Spinal cord (tissue), 10 donors: ENCODE data around the gene RNU1-4. TPM values are rescaled to one million over a fixed set of nuclear protein-coding genes. Genes with fewer than 3 reads are reported as not detected.
"Not testable (repeated sequence)": the region's sequence is repeated elsewhere in the genome, so short reads cannot be mapped to it uniquely, and the experiment has no call there.

Experiments used
- DNase-seq, 6 donors: peaks; one replicate each; pipeline versions ENCODE4 v3.0.0 to v3.0.0-alpha.2; 2013 to 2015; ENCODE audit warnings: low spot score in 6 of 6, low read depth in 4 of 6
- H3K27ac ChIP-seq: one replicate; pipeline ENCODE4 v1.5.1; 2013; ENCODE audit warnings: low read depth, low read length, control low read depth
- H3K27me3 ChIP-seq: one replicate; pipeline ENCODE4 v1.6.1; 2013; ENCODE audit warnings: low read length; ENCODE audit not compliant: control insufficient read depth, insufficient read depth
- H3K36me3 ChIP-seq: one replicate; pipeline ENCODE4 v1.6.1; 2013; ENCODE audit warnings: low read length; ENCODE audit not compliant: control insufficient read depth, insufficient read depth
- H3K4me1 ChIP-seq: one replicate; pipeline ENCODE4 v1.6.1; 2013; ENCODE audit warnings: low read length; ENCODE audit not compliant: control insufficient read depth, insufficient read depth
- H3K4me3 ChIP-seq: one replicate; pipeline ENCODE4 v1.5.1; 2013; ENCODE audit warnings: low read depth, low read length, control low read depth
- H3K9me3 ChIP-seq: one replicate; pipeline ENCODE4 v1.6.1; 2013; ENCODE audit warnings: low read length; ENCODE audit not compliant: control insufficient read depth, insufficient read depth
- WGBS: methylation state at CpG from one replicate; pipeline ENCODE4 v1.1.5; 2013; ENCODE audit warnings: missing lambda C conversion rate; ENCODE audit not compliant: insufficient coverage; 5-methylcytosine and 5-hydroxymethylcytosine counted together
- long read RNA-seq, 4 donors: transcript quantifications; one replicate each; lab custom pipeline, GENCODE V29; 2026
- polyA plus RNA-seq, 2 donors: library from polyadenylated mRNA; unstranded; fragments of 120-200 nt; gene quantifications; one replicate each; pipeline ENCODE4 v1.2.1, GENCODE V29; 2013; ENCODE audit not compliant: insufficient read length in 2 of 2
- total RNA-seq, 2 donors: library from RNA; depleted of rRNA in 1 of 2; stranded (reverse); fragments of 120-200 nt in 1 of 2; fragments of >200 nt in 1 of 2; gene quantifications; one replicate each; pipeline versions ENCODE4 v1.2.3 to v1.2.4, GENCODE V29; 2013 to 2014
- donor health status: healthy.

Gene RNU1-4
- total RNA-seq (over 10,000 TPM in 1 of 2 donors, 1,000 to 10,000 TPM in 1; 4,182 to 29,651 TPM), polyA plus RNA-seq (1 to 10 TPM in 1 of 2 donors, not detected in 1; 1.2 TPM)
- long read RNA-seq, donor 1: 0 reads
- long read RNA-seq, donor 2, partial matches to known transcripts: 0 of 1 reads
- long read RNA-seq, donor 2, other reads (novel, unspliced or antisense): 0 of 1 reads
- long read RNA-seq, donor 3: 0 reads
- long read RNA-seq, donor 4, partial matches to known transcripts: 0 of 1 reads
- long read RNA-seq, donor 4, other reads (novel, unspliced or antisense): 0 of 1 reads

DNA sequence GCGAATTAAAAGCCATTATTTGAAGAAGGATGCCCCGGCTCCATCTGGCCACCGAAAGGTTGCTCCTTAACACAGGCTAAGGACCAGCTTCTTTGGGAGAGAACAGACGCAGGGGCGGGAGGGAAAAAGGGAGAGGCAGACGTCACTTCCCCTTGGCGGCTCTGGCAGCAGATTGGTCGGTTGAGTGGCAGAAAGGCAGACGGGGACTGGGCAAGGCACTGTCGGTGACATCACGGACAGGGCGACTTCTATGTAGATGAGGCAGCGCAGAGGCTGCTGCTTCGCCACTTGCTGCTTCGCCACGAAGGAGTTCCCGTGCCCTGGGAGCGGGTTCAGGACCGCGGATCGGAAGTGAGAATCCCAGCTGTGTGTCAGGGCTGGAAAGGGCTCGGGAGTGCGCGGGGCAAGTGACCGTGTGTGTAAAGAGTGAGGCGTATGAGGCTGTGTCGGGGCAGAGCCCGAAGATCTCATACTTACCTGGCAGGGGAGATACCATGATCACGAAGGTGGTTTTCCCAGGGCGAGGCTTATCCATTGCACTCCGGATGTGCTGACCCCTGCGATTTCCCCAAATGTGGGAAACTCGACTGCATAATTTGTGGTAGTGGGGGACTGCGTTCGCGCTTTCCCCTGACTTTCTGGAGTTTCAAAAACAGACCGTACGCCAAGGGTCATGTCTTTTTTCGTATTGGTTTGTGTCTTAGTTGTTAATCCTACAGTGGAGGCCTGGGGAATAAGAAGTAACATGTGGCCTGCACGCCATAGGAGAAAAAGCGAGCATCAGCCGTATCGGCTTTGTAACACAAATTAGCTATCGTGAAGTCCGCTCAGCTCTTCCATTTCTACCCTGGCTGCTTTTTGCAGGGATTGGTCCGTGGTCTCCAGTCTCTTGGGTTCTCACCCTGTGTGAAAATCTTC, at the start of gene RNU1-4:
TSS of gene RNU1-4 (plus strand) at position 470 of the 918 bp plus-strand sequence.
- H3K36me3 ChIP-seq, H3K27me3 ChIP-seq, H3K27ac ChIP-seq, H3K4me3 ChIP-seq, DNase-seq, H3K9me3 ChIP-seq, H3K4me1 ChIP-seq: not testable (repeated sequence)
- no CpG with 5 or more reads among the region's 46 CpGs for WGBS

DNA sequence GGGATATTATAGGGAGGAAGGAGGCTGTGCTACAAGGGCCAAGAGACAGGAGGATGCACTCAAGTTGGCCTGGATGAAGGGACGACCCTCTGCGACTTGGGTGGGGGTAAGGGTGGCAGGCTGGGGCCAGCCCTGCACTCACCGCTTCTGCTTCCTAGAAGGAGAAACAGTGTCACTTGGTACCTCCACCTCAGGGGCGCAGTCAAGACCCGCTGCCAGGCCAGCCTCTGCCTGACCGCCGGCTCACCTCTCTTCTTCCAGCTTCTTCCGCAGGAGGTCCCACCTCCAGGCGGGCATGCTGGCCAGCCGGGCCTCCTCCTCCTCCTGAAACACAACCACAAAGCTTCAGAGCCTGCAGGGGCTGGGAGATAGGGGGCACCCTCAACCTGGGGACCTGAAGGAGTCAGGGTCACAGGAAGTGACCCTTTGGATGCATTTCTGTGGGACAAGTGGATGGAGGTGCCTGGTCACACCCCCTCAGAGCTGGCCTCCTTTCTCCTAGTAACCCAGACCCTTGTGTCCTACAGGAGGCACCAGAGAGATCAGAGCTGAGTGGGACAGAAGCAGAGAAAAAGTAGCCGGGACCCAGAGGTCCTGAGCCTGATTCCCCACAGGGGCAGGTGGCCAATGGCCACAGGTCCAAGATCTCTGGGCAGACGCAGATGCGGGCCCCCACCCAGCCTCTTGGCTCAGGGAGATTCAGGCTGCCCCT, 49.2 kb upstream of the RNU1-4 start:
- H3K4me3 ChIP-seq, H3K27me3 ChIP-seq, DNase-seq, H3K36me3 ChIP-seq, H3K27ac ChIP-seq, H3K9me3 ChIP-seq, H3K4me1 ChIP-seq: not testable (repeated sequence)
- WGBS: no CpG with 5 or more reads among the region's 13 CpGs

DNA sequence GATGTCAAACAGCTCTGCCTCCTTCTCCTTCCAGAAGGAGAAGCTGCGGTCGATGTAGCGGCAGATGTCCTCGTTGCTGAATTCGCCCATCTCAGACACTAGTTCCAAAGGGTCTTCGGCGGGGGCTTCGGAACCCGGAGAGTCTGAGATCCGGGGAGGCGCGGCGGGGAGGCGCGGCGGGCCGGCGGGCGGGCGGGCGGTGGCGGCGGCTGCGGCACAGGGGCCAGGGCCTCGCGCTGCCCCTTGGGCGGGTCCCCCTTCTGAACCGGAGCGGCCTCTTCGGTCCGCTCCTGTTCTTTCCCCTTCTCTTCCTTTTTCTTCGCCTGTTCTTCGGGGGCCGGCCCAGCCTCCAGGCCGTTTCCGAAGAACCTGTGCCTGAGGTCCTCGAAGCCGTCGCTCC, 48.0 kb upstream of the RNU1-4 start:
- H3K4me3 ChIP-seq, H3K4me1 ChIP-seq, H3K36me3 ChIP-seq, H3K27ac ChIP-seq, H3K27me3 ChIP-seq, DNase-seq, H3K9me3 ChIP-seq: not testable (repeated sequence)
- no CpG with 5 or more reads among the region's 39 CpGs for WGBS

DNA sequence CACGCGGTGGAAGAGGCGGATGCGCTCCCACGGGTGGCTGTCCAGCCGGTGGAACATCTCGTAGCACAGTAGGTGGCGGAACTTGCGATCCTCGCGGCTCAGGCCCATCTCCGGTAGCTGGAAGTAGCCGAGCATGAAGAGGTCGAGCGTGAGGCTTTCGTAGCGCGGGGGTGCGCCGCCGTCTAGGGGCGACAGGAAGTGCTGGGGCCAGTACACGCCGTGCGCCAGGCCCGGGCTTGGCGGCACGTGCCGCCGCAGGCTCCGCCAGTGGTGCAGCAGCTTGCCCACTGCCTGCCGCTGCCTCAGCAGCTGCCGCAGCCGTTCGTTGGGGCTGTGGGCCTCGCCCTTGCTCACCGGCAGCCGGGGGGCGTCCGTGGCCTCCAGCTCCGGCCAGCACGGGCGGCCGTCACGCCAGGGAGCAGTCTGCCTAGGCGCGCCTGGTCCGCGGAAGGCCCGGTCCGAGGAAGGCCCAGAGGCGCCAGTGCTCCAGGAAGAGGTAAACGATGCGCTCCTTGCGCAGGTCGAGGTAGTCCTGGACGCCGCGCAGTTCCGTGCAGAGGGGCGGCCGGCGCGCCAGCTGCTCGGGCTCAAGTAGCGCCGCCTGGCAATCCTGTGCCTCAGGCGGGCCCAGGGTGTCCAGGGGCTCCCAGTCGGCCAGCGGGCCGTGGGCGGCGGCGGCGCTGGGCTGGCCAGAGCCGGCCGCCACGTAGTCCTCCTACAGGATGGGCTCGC, 47.4 kb upstream of the RNU1-4 start:
- H3K4me3 ChIP-seq, H3K27me3 ChIP-seq, H3K36me3 ChIP-seq, DNase-seq, H3K27ac ChIP-seq, H3K9me3 ChIP-seq, H3K4me1 ChIP-seq: not testable (repeated sequence)
- WGBS: no CpG with 5 or more reads among the region's 79 CpGs

DNA sequence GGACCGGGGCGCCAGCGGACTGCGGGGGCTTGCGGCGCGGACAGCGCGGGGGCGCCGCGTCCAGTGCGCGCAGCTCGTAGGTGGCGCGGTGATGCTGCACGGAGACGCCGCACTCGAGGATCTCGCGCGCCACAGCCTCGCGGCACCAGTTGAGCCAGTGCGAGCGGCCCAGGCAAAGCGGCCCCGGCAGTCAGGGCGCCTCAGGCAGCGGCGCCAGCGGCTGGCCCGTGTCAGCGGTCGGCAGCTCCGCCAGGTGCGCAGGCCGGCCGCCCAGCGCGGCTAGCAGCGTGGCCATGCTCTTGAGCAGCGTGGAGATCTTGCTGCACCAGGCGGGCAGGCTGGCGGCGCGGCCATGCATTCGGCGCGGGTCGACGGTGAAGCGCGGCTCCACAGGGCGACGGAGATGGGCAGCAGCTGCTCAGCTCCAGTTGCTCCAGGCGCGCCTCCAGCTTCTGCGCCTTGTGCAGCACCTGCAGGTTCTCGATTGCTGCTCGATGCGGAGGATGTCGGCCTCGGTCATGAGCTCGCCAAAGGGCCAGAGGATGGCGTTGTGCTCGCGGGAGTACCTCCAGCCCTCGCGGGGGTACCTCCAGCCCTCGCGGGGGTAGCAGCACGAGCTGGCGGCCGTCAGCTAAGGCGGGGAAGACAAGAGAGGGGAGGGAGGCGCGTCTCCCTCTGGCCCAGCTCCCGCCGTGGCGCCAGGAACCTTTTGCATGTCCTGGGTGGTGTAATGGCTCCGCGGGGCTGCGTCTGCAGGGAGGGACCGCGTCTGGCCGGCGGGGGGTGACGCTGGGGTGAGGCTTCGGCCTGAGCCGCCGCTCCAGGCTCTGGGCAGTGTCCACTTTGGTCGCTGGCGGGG, 46.6 kb upstream of the RNU1-4 start:
- WGBS: 1% methylated on average over 32 of the region's 96 CpGs
- not testable (repeated sequence) for H3K4me3 ChIP-seq

DNA sequence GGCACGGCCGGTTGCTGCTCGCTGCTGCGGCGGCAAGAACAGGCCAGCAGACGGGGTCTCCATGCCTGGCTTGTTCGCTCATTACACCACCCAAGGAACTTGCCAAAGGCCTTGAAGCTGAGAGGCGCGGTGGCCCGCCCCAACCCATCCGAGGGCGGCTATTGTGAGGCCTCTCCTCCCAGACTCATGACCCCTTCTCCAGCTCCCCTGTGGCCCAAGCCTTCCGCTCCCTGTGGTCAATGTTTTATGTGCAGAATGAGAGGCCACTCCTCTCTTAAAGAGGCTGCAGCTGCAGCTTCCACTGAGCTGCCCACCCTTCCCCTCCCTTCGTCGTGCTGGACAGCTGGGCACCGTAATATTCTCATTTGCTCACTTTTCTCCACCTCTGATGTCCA, 46.0 kb upstream of the RNU1-4 start:
- not testable (repeated sequence) for DNase-seq, H3K4me3 ChIP-seq, H3K27me3 ChIP-seq, H3K9me3 ChIP-seq, H3K4me1 ChIP-seq, H3K27ac ChIP-seq, H3K36me3 ChIP-seq
- WGBS: no CpG with 5 or more reads among the region's 16 CpGs

More for the DNA sequence above, 46.6 kb upstream of the RNU1-4 start:
- not testable (repeated sequence) for H3K4me1 ChIP-seq, H3K27ac ChIP-seq, H3K9me3 ChIP-seq, DNase-seq, H3K27me3 ChIP-seq, H3K36me3 ChIP-seq

DNA sequence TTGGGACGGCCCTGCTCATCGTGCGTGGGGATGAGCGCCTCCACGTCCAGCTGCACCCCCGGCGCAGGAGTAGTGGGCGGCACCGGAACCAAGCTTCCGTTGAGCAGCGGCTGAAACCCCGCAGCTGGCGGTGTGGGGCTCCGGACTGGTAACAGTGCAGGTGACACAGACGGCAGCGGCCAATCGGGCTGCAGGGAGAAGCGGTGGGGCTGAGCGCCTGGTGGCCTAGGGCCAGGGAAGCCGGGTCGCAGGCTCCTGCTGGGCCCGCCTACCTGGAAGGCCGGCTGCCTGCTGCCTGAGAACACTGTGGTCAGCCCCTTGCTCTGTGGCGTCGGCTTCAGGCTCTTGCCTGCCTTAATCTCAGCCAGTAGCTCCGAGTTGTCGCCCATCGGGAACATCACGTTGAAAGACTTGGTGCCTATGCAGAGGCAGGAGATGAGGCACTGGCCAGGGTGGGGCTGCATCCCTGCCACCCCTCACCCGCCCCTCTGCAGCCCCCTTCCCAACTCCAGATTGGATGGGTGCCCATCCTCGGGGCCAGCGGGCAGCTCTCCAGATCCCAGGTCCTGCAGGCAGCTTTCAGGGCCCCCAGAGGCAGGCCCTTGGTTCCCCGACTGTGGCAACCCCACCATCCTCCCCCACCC, 43.7 kb upstream of the RNU1-4 start:
- not testable (repeated sequence) for H3K36me3 ChIP-seq, DNase-seq, H3K27ac ChIP-seq, H3K4me3 ChIP-seq, H3K9me3 ChIP-seq, H3K27me3 ChIP-seq, H3K4me1 ChIP-seq
- WGBS: 46% methylated on average over 23 of the region's 33 CpGs

DNA sequence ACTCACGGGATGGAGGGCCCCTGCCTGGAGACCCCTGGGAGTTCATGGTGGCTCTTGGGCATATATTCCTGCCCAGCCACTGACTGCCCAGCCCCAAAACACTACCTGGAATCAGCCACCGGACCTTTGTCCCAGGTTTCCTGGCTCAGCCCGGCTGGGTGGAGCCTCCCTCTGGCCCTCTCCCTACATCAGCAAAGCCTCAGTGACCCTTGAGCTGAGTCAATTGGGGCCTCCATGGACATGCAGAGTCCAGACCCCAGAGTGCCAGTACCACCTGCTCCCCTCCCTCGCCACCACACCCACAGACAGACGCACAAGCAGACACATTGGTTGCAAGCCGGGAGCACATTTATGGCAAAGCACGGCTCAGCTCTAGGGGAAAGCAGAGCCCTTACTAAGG, 43.2 kb upstream of the RNU1-4 start:
- not testable (repeated sequence) for H3K27ac ChIP-seq, H3K27me3 ChIP-seq, H3K36me3 ChIP-seq, DNase-seq, H3K4me1 ChIP-seq, H3K9me3 ChIP-seq, H3K4me3 ChIP-seq
- WGBS: no CpG with 5 or more reads among the region's 7 CpGs
